Measurements from ENCODE around the gene UTP20. TPM values are rescaled to one million over a fixed set of nuclear protein-coding genes. Genes with fewer than 3 reads are reported as not detected.
"Not testable (repeated sequence)": the region's sequence is repeated elsewhere in the genome, so short reads cannot be mapped to it uniquely, and the experiment has no call there.

Gene UTP20
- total and polyA plus RNA-seq, 4 donors = 1.9 to 19.7 (median 10.0) TPM

- TF ChIP-seq, protein P1, sequence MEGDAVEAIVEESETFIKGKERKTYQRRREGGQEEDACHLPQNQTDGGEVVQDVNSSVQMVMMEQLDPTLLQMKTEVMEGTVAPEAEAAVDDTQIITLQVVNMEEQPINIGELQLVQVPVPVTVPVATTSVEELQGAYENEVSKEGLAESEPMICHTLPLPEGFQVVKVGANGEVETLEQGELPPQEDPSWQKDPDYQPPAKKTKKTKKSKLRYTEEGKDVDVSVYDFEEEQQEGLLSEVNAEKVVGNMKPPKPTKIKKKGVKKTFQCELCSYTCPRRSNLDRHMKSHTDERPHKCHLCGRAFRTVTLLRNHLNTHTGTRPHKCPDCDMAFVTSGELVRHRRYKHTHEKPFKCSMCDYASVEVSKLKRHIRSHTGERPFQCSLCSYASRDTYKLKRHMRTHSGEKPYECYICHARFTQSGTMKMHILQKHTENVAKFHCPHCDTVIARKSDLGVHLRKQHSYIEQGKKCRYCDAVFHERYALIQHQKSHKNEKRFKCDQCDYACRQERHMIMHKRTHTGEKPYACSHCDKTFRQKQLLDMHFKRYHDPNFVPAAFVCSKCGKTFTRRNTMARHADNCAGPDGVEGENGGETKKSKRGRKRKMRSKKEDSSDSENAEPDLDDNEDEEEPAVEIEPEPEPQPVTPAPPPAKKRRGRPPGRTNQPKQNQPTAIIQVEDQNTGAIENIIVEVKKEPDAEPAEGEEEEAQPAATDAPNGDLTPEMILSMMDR (IDR thresholded peaks at IDR 0.05; ENCODE audit: control extremely low read depth, extremely low read depth) = no peak
- Histone ChIP-seq H3K4me1 (ENCODE audit: control insufficient read depth in 5 of 5, insufficient read depth in 5 of 5, low read length in 5 of 5) (peaks cover 1 to 10% (median 6%) of the 10 kb centered on the region in 5 donors), H3K4me3 (peak overlapping the region; percentile 83), H3K9ac (ENCODE audit: insufficient read depth in 1 of 2, low read length in 2 of 2) (peak overlapping the region; percentile 45 to 94), H3K9me3 (ENCODE audit: control insufficient read depth in 4 of 4, insufficient read depth in 3 of 4, low read length in 3 of 4) (no peaks in the 10 kb centered on the region), H3K27ac (ENCODE audit: low read depth in 1 of 2, low read length in 1 of 2) (peak overlapping the region; percentile 89 to 92), H3K27me3 (ENCODE audit: control insufficient read depth in 3 of 3, insufficient read depth in 3 of 3, low read length in 2 of 3) (no peaks in the 10 kb centered on the region), H3K36me3 (ENCODE audit: control insufficient read depth in 4 of 4, insufficient read depth in 4 of 4, low read length in 4 of 4) (peaks cover 0 to under 1% (median 0%) of the 10 kb centered on the region in 4 donors)
- peak; percentile 1 for ATAC-seq (ENCODE audit: insufficient read depth, low FRiP score)
- WGBS, 2 donors = 0% methylated on average over 18 of the region's 18 CpGs
- DNase-seq = no peak
These were observed 127.1 kb downstream of the UTP20 start for GRCh38 chr12:101407049-101407435.

DNA sequence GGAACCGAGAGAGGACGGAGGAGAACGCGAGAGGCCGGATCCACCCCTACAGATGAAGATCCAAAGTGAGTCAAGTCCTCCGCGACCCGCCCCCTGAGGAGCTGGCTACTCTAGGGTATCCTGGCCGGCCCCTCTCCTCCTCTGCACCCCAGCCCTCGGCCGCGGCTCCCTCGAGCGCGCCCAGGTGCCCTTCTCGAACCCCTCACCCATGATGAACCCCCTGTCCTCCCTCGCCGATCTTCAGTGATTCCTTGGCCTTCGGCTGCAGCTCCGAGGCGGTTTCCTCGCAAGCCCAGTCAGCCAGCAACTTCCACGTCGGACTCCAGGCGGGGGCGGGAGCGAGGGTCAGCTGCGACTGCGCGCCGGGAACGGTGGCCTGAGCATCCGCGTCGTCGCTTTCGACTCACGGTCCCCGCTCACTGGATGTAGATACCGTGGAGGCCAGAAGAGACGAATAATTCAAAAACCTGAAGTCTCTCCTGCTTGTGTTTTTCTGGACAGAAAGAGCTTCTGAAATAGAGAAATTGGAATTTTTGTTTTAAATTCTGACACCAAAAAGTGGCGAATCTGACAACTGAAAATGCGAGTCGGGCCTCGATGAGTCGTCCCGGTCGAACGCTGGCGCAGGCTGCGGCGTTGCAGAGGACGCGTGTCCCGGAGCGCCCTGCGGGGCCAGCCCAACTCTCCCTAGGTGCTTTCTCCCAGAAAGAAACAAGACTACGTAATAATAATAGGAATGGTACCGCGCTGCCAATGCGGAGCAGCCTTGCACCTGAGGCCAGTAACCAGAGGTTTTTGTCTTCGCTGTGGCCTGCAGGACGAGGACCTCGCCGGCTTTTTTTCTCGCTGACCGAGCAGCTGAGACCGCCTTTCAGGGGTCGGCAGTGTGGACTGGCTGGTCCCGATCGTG lies 127.8 kb downstream of the UTP20 start, which contains the start of gene ARL1:
Gene ARL1 (minus strand): TSS at position 337 of the 910 bp plus-strand sequence. CDS start 127 bp downstream, at position 210.
- TF ChIP-seq, protein P1 (IDR thresholded peaks at IDR 0.05; ENCODE audit: control extremely low read depth, extremely low read depth) = no peak
- peak within 1 kb of the TSS; percentile 81 to 94 for H3K9ac ChIP-seq (ENCODE audit: insufficient read depth in 1 of 2, low read length in 2 of 2)
- peak within 1 kb of the TSS; percentile 83 for H3K4me3 ChIP-seq
- DNase-seq (peak; percentile 89 to 95 (median 93)), ATAC-seq (ENCODE audit: insufficient read depth, low FRiP score) (peak; percentile 95)
- no peaks in the 10 kb centered on the region for H3K9me3 ChIP-seq (ENCODE audit: control insufficient read depth in 4 of 4, insufficient read depth in 3 of 4, low read length in 3 of 4)
- peak within 1 kb of the TSS; percentile 89 to 92 for H3K27ac ChIP-seq (ENCODE audit: low read depth in 1 of 2, low read length in 1 of 2)
- 0% methylated on average over 71 of the region's 71 CpGs for WGBS, 2 donors
- H3K36me3 ChIP-seq (ENCODE audit: control insufficient read depth in 4 of 4, insufficient read depth in 4 of 4, low read length in 4 of 4) = no peaks in the 10 kb centered on the region
- H3K27me3 ChIP-seq (ENCODE audit: control insufficient read depth in 3 of 3, insufficient read depth in 3 of 3, low read length in 2 of 3) = no peaks in the 10 kb centered on the region
- H3K4me1 ChIP-seq (ENCODE audit: control insufficient read depth in 5 of 5, insufficient read depth in 5 of 5, low read length in 5 of 5) = peaks cover 1 to 10% (median 6%) of the 10 kb centered on the region in 5 donors

- not testable (repeated sequence) for H3K4me3 ChIP-seq; H3K27me3 ChIP-seq (ENCODE audit: control insufficient read depth in 3 of 3, insufficient read depth in 3 of 3, low read length in 2 of 3); DNase-seq; ATAC-seq (ENCODE audit: insufficient read depth, low FRiP score); H3K36me3 ChIP-seq (ENCODE audit: control insufficient read depth in 4 of 4, insufficient read depth in 4 of 4, low read length in 4 of 4); H3K27ac ChIP-seq (ENCODE audit: low read depth in 1 of 2, low read length in 1 of 2); H3K9ac ChIP-seq (ENCODE audit: insufficient read depth in 1 of 2, low read length in 2 of 2); H3K4me1 ChIP-seq (ENCODE audit: control insufficient read depth in 5 of 5, insufficient read depth in 5 of 5, low read length in 5 of 5); H3K9me3 ChIP-seq (ENCODE audit: control insufficient read depth in 4 of 4, insufficient read depth in 3 of 4, low read length in 3 of 4)
- 88 to 91% methylated on average over 8 of the region's 8 CpGs for WGBS, 2 donors
These were observed 130.3 kb downstream of the UTP20 start for GRCh38 chr12:101410169-101410568.

GRCh38 chr12:101414533-101415119 lies 134.7 kb downstream of the UTP20 start:
- H3K27me3 ChIP-seq (ENCODE audit: control insufficient read depth in 3 of 3, insufficient read depth in 3 of 3, low read length in 2 of 3) = no peaks in the 10 kb centered on the region
- H3K4me3 ChIP-seq = no peak overlapping the region
- H3K36me3 ChIP-seq (ENCODE audit: control insufficient read depth in 4 of 4, insufficient read depth in 4 of 4, low read length in 4 of 4) = no peaks in the 10 kb centered on the region
- TF ChIP-seq, protein P1 (IDR thresholded peaks at IDR 0.05; ENCODE audit: control extremely low read depth, extremely low read depth) = peak; percentile 50
- no peak overlapping the region for H3K27ac ChIP-seq (ENCODE audit: low read depth in 1 of 2, low read length in 1 of 2)
- H3K4me1 ChIP-seq (ENCODE audit: control insufficient read depth in 5 of 5, insufficient read depth in 5 of 5, low read length in 5 of 5) = no peaks in the 10 kb centered on the region
- H3K9ac ChIP-seq (ENCODE audit: insufficient read depth in 1 of 2, low read length in 2 of 2) = no peak overlapping the region
- WGBS, 2 donors = 1 to 2% methylated on average over 2 of the region's 2 CpGs
- ATAC-seq (ENCODE audit: insufficient read depth, low FRiP score) = peak; percentile 53
- H3K9me3 ChIP-seq (ENCODE audit: control insufficient read depth in 4 of 4, insufficient read depth in 3 of 4, low read length in 3 of 4) = no peaks in the 10 kb centered on the region
- DNase-seq = peak; percentile 42 to 82 (median 81)
